GM12878 (cell line): Measurements from ENCODE around the gene ANGEL2. TPM values are rescaled to one million over a fixed set of nuclear protein-coding genes. Genes with fewer than 3 reads are reported as not detected.

ENCODE experiments used
- BCL11A ChIP-seq: IDR thresholded peaks from 2 replicates; pipeline ENCODE4 v1.6.1; 2011; ENCODE audit warnings: low read depth, low read length
- BHLHE40 ChIP-seq, 2 experiments: fragments of 450-650 bp in 1 of 2; IDR thresholded peaks; 2 replicates each; pipeline ENCODE4 v1.6.1; 2011 to 2017; ENCODE audit warnings: low read depth in 2 of 2, borderline replicate concordance in 1 of 2, improper control_type of control experiment in 1 of 2, low read length in 1 of 2, mild to moderate bottlenecking in 1 of 2
- GABPA ChIP-seq: IDR thresholded peaks from 2 replicates; pipeline ENCODE4 v1.6.1; 2014; ENCODE audit warnings: antibody characterized with exemption, low read depth, mild to moderate bottlenecking, inconsistent platforms
- GATAD2B ChIP-seq: fragments of 450-650 bp; conservative IDR thresholded peaks from 2 replicates; pipeline ENCODE4 v1.6.1; 2017; ENCODE audit warnings: low read depth, mild to moderate bottlenecking, moderate library complexity
- HDAC6 ChIP-seq: fragments of 200-600 bp; sonication (generic); IDR thresholded peaks from one replicate; pipeline ENCODE4 v1.8.0; 2017; ENCODE audit warnings: antibody characterized with exemption; ENCODE audit not compliant: unreplicated experiment
- KAT2A ChIP-seq: conservative IDR thresholded peaks from 2 replicates; pipeline ENCODE4 v1.6.1; 2011; ENCODE audit warnings: low read depth, low read length; ENCODE audit not compliant: control insufficient read depth
- MYB ChIP-seq: fragments of 150-350 bp; IDR thresholded peaks from 2 replicates; pipeline ENCODE4 v1.6.1; 2014; ENCODE audit warnings: mild to moderate bottlenecking, low read depth, low read length, borderline replicate concordance
- MYC ChIP-seq: IDR thresholded peaks from 2 replicates; pipeline ENCODE4 v1.6.1; 2011; ENCODE audit warnings: mild to moderate bottlenecking, low read length, moderate library complexity, inconsistent platforms; ENCODE audit not compliant: insufficient read depth, insufficient replicate concordance, insufficient read length, severe bottlenecking
- POLR2A ChIP-seq: IDR thresholded peaks from 2 replicates; pipeline ENCODE4 v1.6.1; 2011; ENCODE audit warnings: low read depth, mild to moderate bottlenecking, low read length
- POLR2AphosphoS2 ChIP-seq: IDR thresholded peaks from 2 replicates; pipeline ENCODE4 v1.6.1; 2011; ENCODE audit warnings: low read depth, mild to moderate bottlenecking, low read length, improper control_type of control experiment, moderate library complexity
- POU2F2 ChIP-seq: IDR thresholded peaks from 3 replicates; pipeline ENCODE4 v1.6.1; 2011; ENCODE audit warnings: low read depth, mild to moderate bottlenecking, low read length, borderline replicate concordance
- RCOR1 ChIP-seq: conservative IDR thresholded peaks from 2 replicates; pipeline ENCODE4 v1.6.1; 2012; ENCODE audit warnings: low read depth, low read length, improper control_type of control experiment
- RUNX3 ChIP-seq: IDR thresholded peaks from 2 replicates; pipeline ENCODE4 v1.6.1; 2012; ENCODE audit warnings: low read length, inconsistent platforms
- STAT3 ChIP-seq: IDR thresholded peaks from 2 replicates; pipeline ENCODE4 v1.6.1; 2011; ENCODE audit warnings: low read depth, low read length, improper control_type of control experiment
- TBL1XR1 ChIP-seq: IDR thresholded peaks from 2 replicates; pipeline ENCODE4 v1.6.1; 2012; ENCODE audit warnings: low read depth, low read length, improper control_type of control experiment
- YY1 ChIP-seq: IDR thresholded peaks from 2 replicates; pipeline ENCODE4 v1.6.1; 2011; ENCODE audit warnings: low read depth, mild to moderate bottlenecking, low read length
- ZNF217 ChIP-seq: fragments of 450-650 bp; IDR thresholded peaks from 2 replicates; pipeline ENCODE4 v1.6.1; 2017; ENCODE audit warnings: antibody characterized with exemption, mild to moderate bottlenecking
- polyA plus RNA-seq, 11 experiments: library from polyadenylated mRNA; depleted of rRNA in 4 of 11; unstranded in 6 of 11; stranded (reverse) in 5 of 11; fragments of >200 nt; fragmentation: Nextera tagmentation in 4 of 11; fragmentation: Illumina TruSeq in 1 of 11; extraction: Ambion mirVana in 4 of 11; extraction: Trizol in 1 of 11; gene quantifications; 1 replicate in 1 of 11; 2 replicates in 10 of 11; pipeline versions ENCODE4 v1.2.1 to v1.2.3, GENCODE V29; 2011 to 2016; ENCODE audit warnings: inconsistent platforms in 2 of 11, missing spikeins in 2 of 11, low read depth in 1 of 11
- total RNA-seq, 4 experiments: library from RNA; depleted of rRNA in 3 of 4; stranded (reverse); fragments of >200 nt in 3 of 4; fragmentation: Illumina TruSeq in 1 of 4; extraction: Trizol in 1 of 4; gene quantifications; 2 replicates each; pipeline versions ENCODE4 v1.2.1 to v1.2.3, GENCODE V29; 2013 to 2021
- TF ChIP-seq, protein P1 (sequence below): fragments of 450-650 bp; IDR thresholded peaks from 2 replicates; pipeline ENCODE4 v1.6.1; 2017; ENCODE audit warnings: mild to moderate bottlenecking, low read depth, inconsistent platforms; ENCODE audit not compliant: poor library complexity, severe bottlenecking
- TF ChIP-seq, protein P2 (sequence below): fragments of 150-350 bp; IDR thresholded peaks from 2 replicates; pipeline ENCODE4 v1.6.1; 2016; ENCODE audit warnings: low read depth, low read length
- TF ChIP-seq, protein P3 (sequence below): IDR thresholded peaks from 2 replicates; pipeline ENCODE4 v1.6.1; 2011; ENCODE audit warnings: borderline replicate concordance, low read depth, mild to moderate bottlenecking, moderate library complexity, low read length; ENCODE audit not compliant: insufficient read depth, poor library complexity, severe bottlenecking
- TF ChIP-seq, protein P4 (sequence below): fragments of 450-650 bp; IDR thresholded peaks from 2 replicates; pipeline ENCODE4 v1.6.1; 2017; ENCODE audit warnings: low read depth, mild to moderate bottlenecking, moderate library complexity

The ANGEL2 gene
- total and polyA plus RNA-seq, 10 of the 15 experiments (the other 5 are each of a cell fraction or from before 2014, with no cell fraction given): 6.3 to 53.9 (median 30.7) TPM

DNA sequence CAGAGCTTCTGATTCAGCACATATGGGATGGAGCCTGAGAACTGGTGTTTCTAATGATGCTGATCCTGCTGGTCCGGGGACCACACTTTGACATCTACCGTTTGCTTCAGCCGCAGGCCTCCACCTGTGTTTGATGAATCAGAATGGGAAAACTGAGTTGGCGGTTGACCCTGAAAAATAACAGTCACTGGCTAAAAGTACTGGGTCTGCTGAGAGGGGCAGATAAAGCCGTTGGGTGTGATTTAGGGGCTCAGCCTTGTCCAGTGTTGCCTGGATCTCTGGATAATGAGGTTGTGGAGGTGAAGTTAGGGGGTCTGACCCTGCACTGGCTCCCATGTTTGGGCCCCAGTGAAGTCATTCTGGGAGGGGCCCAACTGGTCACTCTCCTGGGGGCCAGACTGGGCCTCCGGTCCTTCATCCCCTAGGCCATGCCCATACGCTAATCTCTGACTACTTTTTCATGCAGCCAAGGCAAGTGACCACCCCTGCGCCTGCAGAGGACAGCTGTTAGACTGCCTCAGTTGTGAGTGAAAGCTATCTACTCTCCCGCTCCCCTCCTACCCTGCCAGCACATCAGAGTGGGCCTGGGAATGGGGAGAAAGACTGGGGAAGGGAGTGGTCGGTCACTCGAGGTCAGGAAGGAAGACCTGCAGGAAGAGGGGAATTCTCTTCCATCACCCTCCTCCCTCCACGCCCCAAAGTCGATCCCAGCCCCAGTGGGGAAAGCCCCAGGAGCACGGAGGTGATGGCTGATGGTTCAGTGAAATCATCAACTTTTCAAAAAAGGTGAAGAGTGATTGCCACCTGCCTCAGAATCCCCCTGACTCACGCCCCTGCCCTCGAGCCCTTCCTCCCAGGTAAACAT, 37.7 kb downstream of the ANGEL2 start (continued):
- TF ChIP-seq, protein P1, sequence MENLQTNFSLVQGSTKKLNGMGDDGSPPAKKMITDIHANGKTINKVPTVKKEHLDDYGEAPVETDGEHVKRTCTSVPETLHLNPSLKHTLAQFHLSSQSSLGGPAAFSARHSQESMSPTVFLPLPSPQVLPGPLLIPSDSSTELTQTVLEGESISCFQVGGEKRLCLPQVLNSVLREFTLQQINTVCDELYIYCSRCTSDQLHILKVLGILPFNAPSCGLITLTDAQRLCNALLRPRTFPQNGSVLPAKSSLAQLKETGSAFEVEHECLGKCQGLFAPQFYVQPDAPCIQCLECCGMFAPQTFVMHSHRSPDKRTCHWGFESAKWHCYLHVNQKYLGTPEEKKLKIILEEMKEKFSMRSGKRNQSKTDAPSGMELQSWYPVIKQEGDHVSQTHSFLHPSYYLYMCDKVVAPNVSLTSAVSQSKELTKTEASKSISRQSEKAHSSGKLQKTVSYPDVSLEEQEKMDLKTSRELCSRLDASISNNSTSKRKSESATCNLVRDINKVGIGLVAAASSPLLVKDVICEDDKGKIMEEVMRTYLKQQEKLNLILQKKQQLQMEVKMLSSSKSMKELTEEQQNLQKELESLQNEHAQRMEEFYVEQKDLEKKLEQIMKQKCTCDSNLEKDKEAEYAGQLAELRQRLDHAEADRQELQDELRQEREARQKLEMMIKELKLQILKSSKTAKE: peak; percentile 47
- TF ChIP-seq, protein P2, sequence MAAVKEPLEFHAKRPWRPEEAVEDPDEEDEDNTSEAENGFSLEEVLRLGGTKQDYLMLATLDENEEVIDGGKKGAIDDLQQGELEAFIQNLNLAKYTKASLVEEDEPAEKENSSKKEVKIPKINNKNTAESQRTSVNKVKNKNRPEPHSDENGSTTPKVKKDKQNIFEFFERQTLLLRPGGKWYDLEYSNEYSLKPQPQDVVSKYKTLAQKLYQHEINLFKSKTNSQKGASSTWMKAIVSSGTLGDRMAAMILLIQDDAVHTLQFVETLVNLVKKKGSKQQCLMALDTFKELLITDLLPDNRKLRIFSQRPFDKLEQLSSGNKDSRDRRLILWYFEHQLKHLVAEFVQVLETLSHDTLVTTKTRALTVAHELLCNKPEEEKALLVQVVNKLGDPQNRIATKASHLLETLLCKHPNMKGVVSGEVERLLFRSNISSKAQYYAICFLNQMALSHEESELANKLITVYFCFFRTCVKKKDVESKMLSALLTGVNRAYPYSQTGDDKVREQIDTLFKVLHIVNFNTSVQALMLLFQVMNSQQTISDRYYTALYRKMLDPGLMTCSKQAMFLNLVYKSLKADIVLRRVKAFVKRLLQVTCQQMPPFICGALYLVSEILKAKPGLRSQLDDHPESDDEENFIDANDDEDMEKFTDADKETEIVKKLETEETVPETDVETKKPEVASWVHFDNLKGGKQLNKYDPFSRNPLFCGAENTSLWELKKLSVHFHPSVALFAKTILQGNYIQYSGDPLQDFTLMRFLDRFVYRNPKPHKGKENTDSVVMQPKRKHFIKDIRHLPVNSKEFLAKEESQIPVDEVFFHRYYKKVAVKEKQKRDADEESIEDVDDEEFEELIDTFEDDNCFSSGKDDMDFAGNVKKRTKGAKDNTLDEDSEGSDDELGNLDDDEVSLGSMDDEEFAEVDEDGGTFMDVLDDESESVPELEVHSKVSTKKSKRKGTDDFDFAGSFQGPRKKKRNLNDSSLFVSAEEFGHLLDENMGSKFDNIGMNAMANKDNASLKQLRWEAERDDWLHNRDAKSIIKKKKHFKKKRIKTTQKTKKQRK: no peak
- peak; percentile 93 for TF ChIP-seq RUNX3
- no peak for TF ChIP-seq POU2F2
- no peak for TF ChIP-seq POLR2AphosphoS2
- TF ChIP-seq TBL1XR1: peak; percentile 51; the same call in 1 of the 2 replicates
- TF ChIP-seq, protein P3, sequence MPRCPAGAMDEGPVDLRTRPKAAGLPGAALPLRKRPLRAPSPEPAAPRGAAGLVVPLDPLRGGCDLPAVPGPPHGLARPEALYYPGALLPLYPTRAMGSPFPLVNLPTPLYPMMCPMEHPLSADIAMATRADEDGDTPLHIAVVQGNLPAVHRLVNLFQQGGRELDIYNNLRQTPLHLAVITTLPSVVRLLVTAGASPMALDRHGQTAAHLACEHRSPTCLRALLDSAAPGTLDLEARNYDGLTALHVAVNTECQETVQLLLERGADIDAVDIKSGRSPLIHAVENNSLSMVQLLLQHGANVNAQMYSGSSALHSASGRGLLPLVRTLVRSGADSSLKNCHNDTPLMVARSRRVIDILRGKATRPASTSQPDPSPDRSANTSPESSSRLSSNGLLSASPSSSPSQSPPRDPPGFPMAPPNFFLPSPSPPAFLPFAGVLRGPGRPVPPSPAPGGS: no peak
- TF ChIP-seq, protein P4, sequence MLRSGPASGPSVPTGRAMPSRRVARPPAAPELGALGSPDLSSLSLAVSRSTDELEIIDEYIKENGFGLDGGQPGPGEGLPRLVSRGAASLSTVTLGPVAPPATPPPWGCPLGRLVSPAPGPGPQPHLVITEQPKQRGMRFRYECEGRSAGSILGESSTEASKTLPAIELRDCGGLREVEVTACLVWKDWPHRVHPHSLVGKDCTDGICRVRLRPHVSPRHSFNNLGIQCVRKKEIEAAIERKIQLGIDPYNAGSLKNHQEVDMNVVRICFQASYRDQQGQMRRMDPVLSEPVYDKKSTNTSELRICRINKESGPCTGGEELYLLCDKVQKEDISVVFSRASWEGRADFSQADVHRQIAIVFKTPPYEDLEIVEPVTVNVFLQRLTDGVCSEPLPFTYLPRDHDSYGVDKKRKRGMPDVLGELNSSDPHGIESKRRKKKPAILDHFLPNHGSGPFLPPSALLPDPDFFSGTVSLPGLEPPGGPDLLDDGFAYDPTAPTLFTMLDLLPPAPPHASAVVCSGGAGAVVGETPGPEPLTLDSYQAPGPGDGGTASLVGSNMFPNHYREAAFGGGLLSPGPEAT: no peak
- TF ChIP-seq POLR2A: peak; percentile 67
- no peak for TF ChIP-seq RCOR1
- no peak for TF ChIP-seq HDAC6
- no peak for TF ChIP-seq ZNF217
- TF ChIP-seq GABPA: no peak
- TF ChIP-seq BHLHE40 (IDR thresholded peaks at IDR 0.05; ENCODE audit: borderline replicate concordance in 1 of 2, low read depth in 2 of 2, low read length in 1 of 2): peak in 1 of 2 experiments; percentile 50; a peak in 2 of 4 replicates
- no peak for TF ChIP-seq MYC
- TF ChIP-seq KAT2A: no peak
- no peak for TF ChIP-seq STAT3
- TF ChIP-seq MYB: peak; percentile 76; the same call in 1 of the 2 replicates
- TF ChIP-seq BCL11A: peak; percentile 81
- TF ChIP-seq YY1: peak; percentile 47; the same call in 1 of the 2 replicates
- TF ChIP-seq GATAD2B: no peak; the same call in 1 of the 2 replicates
